ENCODE measurements around the gene LAMB2.
A peak's percentile ranks its signal among the peaks of the same experiment; 100 is the strongest.

The LAMB2 gene

DNA sequence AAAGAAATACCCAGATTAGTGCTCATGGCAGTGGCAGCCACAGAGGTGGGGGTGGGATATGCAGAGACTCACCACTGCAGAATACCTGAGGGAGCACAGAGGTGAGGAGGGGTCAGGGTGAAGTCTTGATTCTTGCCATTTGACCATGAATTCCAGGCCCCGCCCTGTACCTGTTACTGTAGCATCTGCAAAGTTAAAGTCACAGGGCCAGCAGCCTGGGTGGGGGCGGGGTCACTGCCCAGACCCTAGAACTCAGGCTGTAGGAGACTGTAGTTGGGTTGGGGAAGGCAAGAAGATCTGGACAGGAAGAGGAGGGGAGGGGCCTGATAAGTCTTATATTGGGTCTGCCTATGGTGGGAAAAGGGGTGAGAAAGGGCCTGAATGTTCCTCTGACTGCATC is 18.8 kb upstream of the LAMB2 start:
- H3K27ac Mint-ChIP-seq = peak overlapping the region; percentile 65 to 82
- H3K9me3 Mint-ChIP-seq = no peaks in the 10 kb centered on the region
- H3K4me3 Mint-ChIP-seq = no peak overlapping the region
- DNase-seq (no peak), ATAC-seq (replicated peaks) (no peak)
- no peaks in the 10 kb centered on the region for H3K36me3 Mint-ChIP-seq (ENCODE audit: insufficient read depth)
- no peaks in the 10 kb centered on the region for H3K4me1 Mint-ChIP-seq (ENCODE audit: low read depth in 2 of 2)
- H3K27me3 Mint-ChIP-seq = no peaks in the 10 kb centered on the region

DNA sequence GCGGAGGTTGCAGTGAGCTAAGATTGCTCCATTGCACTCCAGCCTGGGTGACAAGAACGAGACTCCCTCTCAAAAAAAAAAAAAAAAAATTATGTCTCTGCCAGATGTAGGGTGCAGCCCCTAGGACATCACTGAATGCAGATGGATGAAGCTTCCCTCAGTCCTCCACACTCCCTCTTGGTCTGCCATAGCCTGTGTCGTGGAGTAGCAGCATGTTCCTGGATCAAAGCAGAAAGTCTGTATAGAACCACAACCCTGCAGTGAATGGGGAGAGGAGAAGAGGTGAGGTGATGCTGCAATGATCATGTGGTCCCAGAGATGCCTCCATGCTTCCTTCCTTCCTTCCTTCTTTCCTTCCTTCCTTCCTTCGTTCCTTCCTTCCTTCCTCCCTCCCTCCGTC is 15.3 kb upstream of the LAMB2 start:
- Mint-ChIP-seq H3K27ac (no peak overlapping the region), H3K4me3 (no peak overlapping the region), H3K36me3 (ENCODE audit: insufficient read depth) (no peaks in the 10 kb centered on the region), H3K27me3 (no peaks in the 10 kb centered on the region), H3K9me3 (no peaks in the 10 kb centered on the region), H3K4me1 (ENCODE audit: low read depth in 2 of 2) (peaks cover 0 to 2% of the 10 kb centered on the region in 2 donors)
- DNase-seq = no peak
- ATAC-seq (replicated peaks) = no peak

DNA sequence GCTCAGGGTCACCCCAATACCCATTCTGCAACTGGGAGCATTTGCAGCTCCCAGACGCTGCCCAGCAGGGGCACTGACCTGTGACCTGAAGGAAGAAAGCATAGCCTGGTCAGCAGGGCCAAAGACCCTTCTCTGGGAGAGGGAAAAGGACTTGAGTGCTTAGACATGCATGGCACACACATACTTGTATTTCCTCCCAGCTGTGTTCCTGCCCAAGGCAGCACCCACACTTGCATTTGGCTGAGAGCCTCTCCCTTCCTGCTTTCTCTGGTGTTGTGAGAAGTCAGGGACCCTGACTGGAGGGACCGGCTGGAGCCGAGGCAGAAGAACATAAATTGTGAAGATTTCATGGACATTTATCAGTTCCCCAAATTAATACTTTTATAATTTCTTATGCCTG is 7.2 kb upstream of the LAMB2 start:
- Mint-ChIP-seq H3K9me3 (peaks cover 0 to 5% of the 10 kb centered on the region in 2 donors), H3K27ac (no peak overlapping the region), H3K36me3 (ENCODE audit: insufficient read depth) (no peaks in the 10 kb centered on the region), H3K27me3 (peaks cover 18 to 40% of the 10 kb centered on the region in 2 donors), H3K4me3 (no peak overlapping the region), H3K4me1 (ENCODE audit: low read depth in 2 of 2) (no peaks in the 10 kb centered on the region)
- DNase-seq (no peak), ATAC-seq (replicated peaks) (no peak)

DNA sequence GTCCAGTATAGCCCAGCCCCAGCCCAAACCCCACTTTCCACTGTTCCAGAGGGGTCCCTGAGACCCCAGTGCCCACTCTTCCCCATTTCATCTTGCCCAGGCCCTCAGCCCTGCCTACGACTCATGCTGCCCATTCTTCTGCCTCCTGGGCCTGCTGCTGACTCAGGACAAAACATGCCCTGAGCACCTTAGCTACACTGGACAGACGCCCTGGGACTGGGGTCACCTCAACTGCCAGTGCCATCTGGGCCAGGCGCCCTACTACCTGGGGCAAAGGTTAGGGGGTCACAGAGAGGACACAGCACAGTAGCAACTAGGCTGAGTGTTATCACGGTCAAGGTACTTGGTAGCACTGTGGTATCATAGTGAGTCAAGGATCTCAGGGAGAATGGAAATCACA is 2.6 kb upstream of the LAMB2 start:
- no peaks in the 10 kb centered on the region for H3K36me3 Mint-ChIP-seq (ENCODE audit: insufficient read depth)
- peaks cover 0 to 4% of the 10 kb centered on the region in 2 donors for H3K4me1 Mint-ChIP-seq (ENCODE audit: low read depth in 2 of 2)
- no peaks in the 10 kb centered on the region for H3K9me3 Mint-ChIP-seq
- no peak overlapping the region for H3K4me3 Mint-ChIP-seq
- peaks cover 14 to 52% of the 10 kb centered on the region in 2 donors for H3K27me3 Mint-ChIP-seq
- DNase-seq (no peak), ATAC-seq (replicated peaks) (no peak)
- no peak overlapping the region for H3K27ac Mint-ChIP-seq

DNA sequence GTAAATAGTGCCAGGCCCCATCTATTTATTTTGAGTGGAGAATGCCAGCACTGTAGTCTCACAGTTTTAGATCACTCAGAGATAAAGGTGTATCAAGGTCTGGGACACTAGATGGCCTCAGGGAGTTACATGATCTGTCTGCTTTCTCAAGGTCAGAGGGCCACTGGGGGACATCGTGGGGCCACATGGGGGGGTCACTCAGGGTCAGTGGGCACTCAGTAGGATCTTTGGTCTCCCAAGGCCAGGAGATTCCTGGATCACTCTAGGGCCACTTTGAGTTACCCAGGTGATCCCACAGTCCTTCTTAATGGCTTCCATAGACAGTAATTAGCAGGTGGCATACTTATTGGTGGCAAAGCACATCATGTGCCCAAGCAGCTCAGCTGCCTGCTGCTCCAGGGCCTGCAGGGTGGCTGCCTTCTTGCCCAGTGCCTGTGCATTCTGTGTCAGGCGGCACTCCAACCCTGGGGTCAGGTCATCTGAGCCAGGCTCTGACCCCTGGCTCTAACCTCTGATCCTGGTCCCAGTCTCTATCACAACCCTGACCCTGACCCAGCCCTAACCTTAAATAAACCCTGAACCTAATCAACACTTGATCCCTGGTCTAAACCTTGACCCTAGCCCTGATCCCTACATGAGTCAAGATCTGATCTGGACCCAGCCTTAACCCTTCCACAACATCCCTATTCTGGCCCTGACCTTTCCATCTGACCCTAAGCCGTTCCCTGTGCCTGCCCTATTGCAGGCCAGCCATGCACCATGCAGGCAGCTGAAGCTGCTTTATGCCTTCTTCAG is 1.8 kb upstream of the LAMB2 start:
- DNase-seq (no peak), ATAC-seq (replicated peaks) (no peak)
- H3K4me1 Mint-ChIP-seq (ENCODE audit: low read depth in 2 of 2) = peaks cover 0 to 4% of the 10 kb centered on the region in 2 donors
- H3K4me3 Mint-ChIP-seq = no peak overlapping the region
- no peaks in the 10 kb centered on the region for H3K36me3 Mint-ChIP-seq (ENCODE audit: insufficient read depth)
- H3K27me3 Mint-ChIP-seq = peaks cover 14 to 44% of the 10 kb centered on the region in 2 donors
- no peaks in the 10 kb centered on the region for H3K9me3 Mint-ChIP-seq
- H3K27ac Mint-ChIP-seq = no peak overlapping the region

DNA sequence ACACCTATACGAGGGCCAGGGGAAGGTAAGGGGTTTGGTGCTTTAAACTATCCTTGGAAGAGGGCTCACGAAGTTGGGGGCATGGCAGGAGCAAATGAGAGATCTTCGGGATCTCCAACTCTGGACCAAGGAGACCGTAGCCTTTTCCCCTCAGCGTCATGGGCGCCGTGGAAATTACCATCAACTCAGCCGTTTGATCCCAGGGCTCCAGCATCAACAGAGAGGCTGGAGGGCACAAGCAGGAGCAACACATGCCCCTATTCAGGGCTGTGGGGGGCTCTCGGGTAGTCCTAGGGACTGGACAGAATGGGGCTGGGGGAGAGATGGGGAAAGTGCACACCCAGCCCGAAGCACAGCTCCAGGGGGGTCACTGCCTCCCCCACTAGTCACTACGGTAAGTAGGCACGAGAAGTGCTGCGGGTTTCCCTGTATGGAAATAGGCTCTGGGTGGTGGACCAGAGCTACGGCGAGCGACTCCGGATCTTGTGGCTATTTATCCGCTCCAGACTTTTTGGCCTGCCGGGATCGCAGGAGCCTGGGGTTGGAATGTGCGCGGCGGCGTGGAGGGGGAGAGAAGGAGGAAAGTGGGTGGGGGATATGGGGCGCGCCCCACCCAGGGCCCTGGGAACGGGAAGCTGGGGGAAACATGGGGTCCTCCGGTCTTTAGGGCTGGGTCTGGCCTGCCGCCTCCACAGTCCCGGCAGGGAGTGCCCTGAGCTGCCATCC is 539 bp upstream of the LAMB2 start:
- no peak for DNase-seq
- Mint-ChIP-seq H3K36me3 (ENCODE audit: insufficient read depth) (no peaks in the 10 kb centered on the region), H3K4me3 (no peak overlapping the region), H3K27me3 (peaks cover 14 to 42% of the 10 kb centered on the region in 2 donors), H3K27ac (no peak overlapping the region), H3K4me1 (ENCODE audit: low read depth in 2 of 2) (peaks cover 0 to 4% of the 10 kb centered on the region in 2 donors), H3K9me3 (no peaks in the 10 kb centered on the region)
- ATAC-seq (replicated peaks) = no peak

DNA sequence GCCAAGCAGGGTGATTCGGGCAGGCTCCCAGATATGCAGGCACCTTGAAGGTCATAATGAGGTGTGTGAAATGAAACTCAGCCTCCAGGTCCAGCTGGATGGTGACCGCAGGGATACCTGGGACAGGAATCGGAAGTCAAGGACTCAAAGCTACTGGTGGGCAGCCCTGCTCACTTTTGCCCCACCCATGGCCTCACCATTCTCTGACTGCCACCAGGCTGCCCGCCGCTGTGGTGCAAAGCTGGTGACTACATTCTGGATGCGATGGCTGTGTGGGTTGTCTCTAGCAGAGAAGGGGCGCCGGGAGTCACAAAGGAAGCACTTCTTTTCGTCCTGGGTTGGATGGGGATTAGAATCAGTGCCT is 795 bp downstream of the LAMB2 start:
- no peak for ATAC-seq (replicated peaks)
- no peak overlapping the region for H3K27ac Mint-ChIP-seq
- no peaks in the 10 kb centered on the region for H3K9me3 Mint-ChIP-seq
- peaks cover 0 to 4% of the 10 kb centered on the region in 2 donors for H3K4me1 Mint-ChIP-seq (ENCODE audit: low read depth in 2 of 2)
- no peak for DNase-seq
- H3K4me3 Mint-ChIP-seq = no peak overlapping the region
- no peaks in the 10 kb centered on the region for H3K36me3 Mint-ChIP-seq (ENCODE audit: insufficient read depth)
- peaks cover 6 to 29% of the 10 kb centered on the region in 2 donors for H3K27me3 Mint-ChIP-seq

DNA sequence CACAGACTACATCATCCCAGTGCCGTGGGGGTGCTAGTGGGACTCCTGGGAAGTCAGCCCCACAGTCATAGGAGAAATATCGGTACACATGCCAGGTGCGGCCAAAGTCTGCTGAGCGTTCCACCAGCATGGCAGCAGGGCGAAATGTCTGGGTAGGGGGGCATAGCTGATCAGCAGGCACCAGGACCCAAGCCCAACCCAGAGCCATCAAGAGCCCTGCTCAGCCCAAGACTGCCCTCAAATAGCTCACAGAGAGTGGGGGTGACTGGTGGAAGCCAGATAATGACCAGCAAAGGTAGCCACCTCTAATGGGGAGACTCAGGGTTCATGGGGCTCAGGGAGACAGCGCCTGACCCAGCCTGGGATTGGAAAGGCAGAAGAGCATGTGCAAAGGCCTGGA is 1.3 kb downstream of the LAMB2 start:
- Mint-ChIP-seq H3K27ac (no peak overlapping the region), H3K4me3 (no peak overlapping the region), H3K27me3 (peaks cover 6 to 29% of the 10 kb centered on the region in 2 donors), H3K9me3 (no peaks in the 10 kb centered on the region), H3K36me3 (ENCODE audit: insufficient read depth) (no peaks in the 10 kb centered on the region), H3K4me1 (ENCODE audit: low read depth in 2 of 2) (peaks cover 0 to 4% of the 10 kb centered on the region in 2 donors)
- DNase-seq (no peak), ATAC-seq (replicated peaks) (no peak)

DNA sequence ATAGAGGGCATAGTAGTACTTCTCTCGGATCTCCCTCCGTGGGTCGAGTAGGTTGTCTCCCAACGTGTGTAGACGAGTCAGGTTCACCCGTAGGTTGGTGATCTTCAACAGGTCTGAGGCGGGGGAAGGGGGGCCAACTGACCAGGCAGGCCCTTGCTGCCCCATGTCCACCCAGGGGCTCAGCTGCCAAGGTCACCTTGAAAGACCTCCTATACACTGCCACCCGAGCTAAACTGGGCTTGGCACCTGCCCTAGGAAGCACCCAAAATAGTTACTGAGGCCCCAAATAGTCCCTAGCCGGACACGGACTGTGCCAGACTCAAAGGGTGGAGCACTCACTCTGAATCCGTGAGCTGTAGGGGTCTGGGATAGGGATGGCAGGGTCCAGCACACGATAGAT is 1.8 kb downstream of the LAMB2 start:
- no peak overlapping the region for H3K27ac Mint-ChIP-seq
- no peaks in the 10 kb centered on the region for H3K36me3 Mint-ChIP-seq (ENCODE audit: insufficient read depth)
- no peak for DNase-seq
- no peak overlapping the region for H3K4me3 Mint-ChIP-seq
- H3K27me3 Mint-ChIP-seq = peaks cover 6 to 29% of the 10 kb centered on the region in 2 donors
- peaks cover 0 to 4% of the 10 kb centered on the region in 2 donors for H3K4me1 Mint-ChIP-seq (ENCODE audit: low read depth in 2 of 2)
- no peak for ATAC-seq (replicated peaks)
- no peaks in the 10 kb centered on the region for H3K9me3 Mint-ChIP-seq

DNA sequence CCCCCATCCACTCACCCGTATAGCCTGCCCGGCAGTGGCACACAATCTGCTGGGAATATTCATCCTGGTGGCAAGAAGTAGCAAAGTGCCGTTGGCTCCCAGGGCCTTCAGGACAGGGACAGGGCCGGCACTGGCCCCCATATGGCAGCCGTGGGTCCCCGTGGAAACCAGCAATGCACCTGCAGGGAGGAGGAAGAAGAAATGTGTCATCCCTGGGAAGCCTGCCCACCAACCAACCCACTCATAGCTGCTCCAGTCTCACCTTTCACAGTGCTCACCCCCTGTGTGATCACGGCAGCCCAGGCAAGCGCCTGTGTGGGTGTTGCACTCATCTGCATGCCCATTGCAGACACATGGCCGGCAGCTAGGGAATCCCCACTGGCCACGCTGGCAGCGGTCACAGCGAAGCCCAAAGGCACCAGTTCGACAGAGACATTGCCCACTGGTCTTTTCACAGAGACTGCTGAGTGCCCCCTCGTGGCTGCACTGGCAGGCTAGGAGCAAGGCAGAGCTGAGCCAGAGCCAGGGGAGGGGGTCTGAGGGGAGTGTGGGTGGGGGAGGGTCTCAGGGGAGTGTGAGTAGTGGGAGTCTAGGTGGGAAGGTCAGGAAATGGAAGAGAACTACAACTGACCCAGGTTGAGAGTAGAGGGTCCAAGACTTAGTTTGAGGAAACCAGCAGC is 7.7 kb downstream of the LAMB2 start:
- DNase-seq (no peak), ATAC-seq (replicated peaks) (no peak)
- H3K36me3 Mint-ChIP-seq (ENCODE audit: insufficient read depth) = no peaks in the 10 kb centered on the region
- peak overlapping the region; percentile 31 to 41 for H3K27ac Mint-ChIP-seq
- no peak overlapping the region for H3K4me3 Mint-ChIP-seq
- H3K9me3 Mint-ChIP-seq = no peaks in the 10 kb centered on the region
- no peaks in the 10 kb centered on the region for H3K27me3 Mint-ChIP-seq
- H3K4me1 Mint-ChIP-seq (ENCODE audit: low read depth in 2 of 2) = peaks cover 0 to 5% of the 10 kb centered on the region in 2 donors

DNA sequence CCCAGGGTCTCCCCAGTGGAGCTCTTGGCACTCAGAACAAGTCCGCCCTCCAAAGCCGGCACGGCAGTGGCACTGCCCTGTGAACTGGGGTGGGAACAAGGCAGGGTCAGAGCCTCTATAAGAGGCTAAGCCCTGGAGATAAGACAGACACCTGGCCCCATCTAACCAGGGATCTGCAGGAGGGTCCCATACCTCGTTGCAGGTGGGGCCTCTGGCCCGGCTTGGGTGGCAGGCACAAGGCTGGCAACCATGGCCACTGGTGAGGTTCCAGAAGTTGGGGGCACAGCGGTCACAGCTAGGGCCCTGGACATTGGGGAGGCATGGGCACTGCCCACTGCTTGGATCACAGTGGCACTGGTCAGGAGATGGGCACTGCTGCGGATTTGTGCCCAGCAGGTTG is 8.6 kb downstream of the LAMB2 start:
- Mint-ChIP-seq H3K9me3 (no peaks in the 10 kb centered on the region), H3K4me3 (no peak overlapping the region), H3K27ac (no peak overlapping the region), H3K36me3 (ENCODE audit: insufficient read depth) (no peaks in the 10 kb centered on the region), H3K27me3 (no peaks in the 10 kb centered on the region), H3K4me1 (ENCODE audit: low read depth in 2 of 2) (peaks cover 5 to 7% of the 10 kb centered on the region in 2 donors)
- DNase-seq = no peak
- no peak for ATAC-seq (replicated peaks)

DNA sequence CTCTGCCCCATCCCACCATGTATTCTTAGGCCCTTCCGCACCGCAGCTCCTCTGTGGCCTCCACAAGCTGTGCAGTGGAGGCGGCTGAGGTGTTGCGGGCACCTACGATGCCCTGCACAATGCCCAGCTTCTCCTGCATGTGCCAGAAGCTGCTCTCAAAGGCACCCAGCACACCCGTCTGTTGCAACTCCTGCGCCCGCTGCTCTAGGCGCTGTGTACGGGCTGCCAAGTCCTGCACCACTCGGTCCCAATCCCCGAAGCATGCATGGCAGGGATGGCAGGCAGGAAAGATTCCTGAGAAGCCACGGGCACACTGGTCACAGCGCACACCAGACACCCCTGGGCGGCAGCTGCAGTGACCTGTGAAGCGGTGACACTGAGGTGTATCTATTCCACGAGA is 9.2 kb downstream of the LAMB2 start:
- no peaks in the 10 kb centered on the region for H3K36me3 Mint-ChIP-seq (ENCODE audit: insufficient read depth)
- no peak overlapping the region for H3K27ac Mint-ChIP-seq
- no peaks in the 10 kb centered on the region for H3K9me3 Mint-ChIP-seq
- DNase-seq (no peak), ATAC-seq (replicated peaks) (no peak)
- H3K4me1 Mint-ChIP-seq (ENCODE audit: low read depth in 2 of 2) = peaks cover 8 to 11% of the 10 kb centered on the region in 2 donors
- no peak overlapping the region for H3K4me3 Mint-ChIP-seq
- H3K27me3 Mint-ChIP-seq = no peaks in the 10 kb centered on the region

DNA sequence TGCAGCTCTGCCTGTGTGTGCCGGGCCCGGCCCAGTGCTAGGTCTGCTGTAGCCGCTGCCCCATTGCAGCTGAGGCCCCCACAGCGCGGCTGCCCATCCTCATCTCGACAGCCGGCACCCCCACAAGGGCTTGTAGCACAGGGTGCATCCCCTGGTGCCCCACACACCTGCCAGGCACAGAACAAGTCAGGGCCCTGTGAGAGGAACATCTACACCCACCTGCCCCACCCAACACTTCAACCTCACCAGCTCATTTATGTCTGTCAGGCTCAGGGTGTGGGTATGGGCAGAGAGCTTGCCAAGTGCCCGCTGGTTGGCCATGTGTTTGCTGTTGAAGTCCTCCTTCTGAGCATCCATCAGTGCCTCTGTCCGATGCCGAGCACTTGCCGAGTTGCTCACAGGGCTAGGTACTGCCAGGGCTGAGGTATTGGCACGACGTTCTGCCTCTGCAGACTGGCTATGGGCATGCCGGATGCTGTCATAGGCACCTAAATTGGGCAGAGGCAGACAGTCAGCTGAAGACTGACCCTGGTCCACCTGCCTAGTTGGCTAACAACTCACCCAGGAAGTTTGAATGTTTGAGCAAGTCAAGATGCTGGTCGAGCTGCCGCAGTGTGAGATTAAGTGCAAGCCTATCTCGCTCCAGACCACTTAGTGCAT is 9.8 kb downstream of the LAMB2 start:
- Mint-ChIP-seq H3K27me3 (no peaks in the 10 kb centered on the region), H3K36me3 (ENCODE audit: insufficient read depth) (peaks cover 6% of the 10 kb centered on the region), H3K27ac (no peak overlapping the region), H3K9me3 (no peaks in the 10 kb centered on the region), H3K4me3 (no peak overlapping the region), H3K4me1 (ENCODE audit: low read depth in 2 of 2) (peaks cover 8 to 11% of the 10 kb centered on the region in 2 donors)
- ATAC-seq (replicated peaks) (no peak), DNase-seq (no peak)
